ENCODE results near the gene C1QL4.
"Not testable (repeated sequence)": the region's sequence is repeated elsewhere in the genome, so short reads cannot be mapped to it uniquely, and the experiment has no call there.

The C1QL4 gene

GRCh38 chr12:49336645-49337584 lies at the start of gene C1QL4:
C1QL4 (minus strand) TSS chr12:49337188; CDS start chr12:49336477, 711 bp downstream.
- peak; percentile 85 for DNase-seq (ENCODE audit: low spot score)

GRCh38 chr12:49380184-49380583 lies 43.2 kb upstream of the C1QL4 start:
- DNase-seq (ENCODE audit: low spot score) = not testable (repeated sequence)

- no peak for DNase-seq (ENCODE audit: low spot score)
These were observed 40.4 kb upstream of the C1QL4 start for GRCh38 chr12:49377386-49377785.

- peak; percentile 22 for DNase-seq (ENCODE audit: low spot score)
These were observed 38.4 kb upstream of the C1QL4 start for GRCh38 chr12:49375406-49375805.

GRCh38 chr12:49370539-49370938 lies 33.6 kb upstream of the C1QL4 start:
- DNase-seq (ENCODE audit: low spot score) = no peak

GRCh38 chr12:49369411-49370145 lies 32.6 kb upstream of the C1QL4 start:
- no peak for DNase-seq (ENCODE audit: low spot score)

- DNase-seq (ENCODE audit: low spot score) = no peak
These were observed 31.2 kb upstream of the C1QL4 start for GRCh38 chr12:49368240-49368600.

- DNase-seq (ENCODE audit: low spot score) = no peak
These were observed 30.6 kb upstream of the C1QL4 start, which contains the start of gene SPATS2 for GRCh38 chr12:49367381-49368239. SPATS2 (plus strand) TSS chr12:49367462; CDS start chr12:49461013, 93,551 bp downstream.

GRCh38 chr12:49366652-49367380 lies 29.8 kb upstream of the C1QL4 start:
- DNase-seq (ENCODE audit: low spot score) = peak; percentile 95

GRCh38 chr12:49366096-49366651 lies 29.2 kb upstream of the C1QL4 start:
- DNase-seq (ENCODE audit: low spot score) = no peak

- no peak for DNase-seq (ENCODE audit: low spot score)
These were observed 28.6 kb upstream of the C1QL4 start for GRCh38 chr12:49365542-49365941.

GRCh38 chr12:49364989-49365388 lies 28.0 kb upstream of the C1QL4 start:
- DNase-seq (ENCODE audit: low spot score) = no peak

- DNase-seq (ENCODE audit: low spot score) = no peak
These were observed 25.1 kb upstream of the C1QL4 start for GRCh38 chr12:49362077-49362476.

GRCh38 chr12:49359671-49360070 lies 22.7 kb upstream of the C1QL4 start:
- DNase-seq (ENCODE audit: low spot score) = no peak

GRCh38 chr12:49358483-49359141 lies 21.6 kb upstream of the C1QL4 start:
- DNase-seq (ENCODE audit: low spot score) = peak; percentile 70

GRCh38 chr12:49357103-49357678 lies 20.2 kb upstream of the C1QL4 start:
- no peak for DNase-seq (ENCODE audit: low spot score)

GRCh38 chr12:49355913-49356312 lies 18.9 kb upstream of the C1QL4 start:
- DNase-seq (ENCODE audit: low spot score) = no peak

- DNase-seq (ENCODE audit: low spot score) = no peak
These were observed 15.4 kb upstream of the C1QL4 start for GRCh38 chr12:49352351-49352750.

- no peak for DNase-seq (ENCODE audit: low spot score)
These were observed 12.3 kb upstream of the C1QL4 start for GRCh38 chr12:49349266-49349665.

GRCh38 chr12:49348781-49349180 lies 11.8 kb upstream of the C1QL4 start:
- DNase-seq (ENCODE audit: low spot score) = no peak

Measured in activated CD4-positive, alpha-beta T cell treated with anti-CD3 and anti-CD28 coated beads, Interleukin-2, Interleukin-4, amounts not matched to agents 100 ng/mL and 50 ng/mL, durations not matched to agents 16 hours and 8 hours (primary cell).